ENCODE data around the gene OTUD1.

The OTUD1 gene

GRCh38 chr10:23467548-23467947 is 28.7 kb downstream of the OTUD1 start:
- no peak for DNase-seq (ENCODE audit: low spot score)

- DNase-seq (ENCODE audit: low spot score) = no peak
Measured at GRCh38 chr10:23469596-23470237, 30.8 kb downstream of the OTUD1 start.

- no peak for DNase-seq (ENCODE audit: low spot score)
Measured at GRCh38 chr10:23472181-23472580, 33.3 kb downstream of the OTUD1 start.

- no peak for DNase-seq (ENCODE audit: low spot score)
Measured at GRCh38 chr10:23474081-23474480, 35.2 kb downstream of the OTUD1 start.

GRCh38 chr10:23474626-23475025 is 35.8 kb downstream of the OTUD1 start:
- no peak for DNase-seq (ENCODE audit: low spot score)

- no peak for DNase-seq (ENCODE audit: low spot score)
Measured at GRCh38 chr10:23478570-23478969, 39.7 kb downstream of the OTUD1 start.

GRCh38 chr10:23479798-23480473 is 41.1 kb downstream of the OTUD1 start:
- DNase-seq (ENCODE audit: low spot score) = no peak

- DNase-seq (ENCODE audit: low spot score) = no peak
Measured at GRCh38 chr10:23481363-23481961, 42.6 kb downstream of the OTUD1 start.

- no peak for DNase-seq (ENCODE audit: low spot score)
Measured at GRCh38 chr10:23490115-23490514, 51.2 kb downstream of the OTUD1 start.
